ENCODE data around the gene KCNK7. TPM values are rescaled to one million over a fixed set of nuclear protein-coding genes. Genes with fewer than 3 reads are reported as not detected.

KCNK7 gene
- total and polyA plus RNA-seq, 4 donors = 0.46 to 2.8 (median 1.3) TPM

DNA sequence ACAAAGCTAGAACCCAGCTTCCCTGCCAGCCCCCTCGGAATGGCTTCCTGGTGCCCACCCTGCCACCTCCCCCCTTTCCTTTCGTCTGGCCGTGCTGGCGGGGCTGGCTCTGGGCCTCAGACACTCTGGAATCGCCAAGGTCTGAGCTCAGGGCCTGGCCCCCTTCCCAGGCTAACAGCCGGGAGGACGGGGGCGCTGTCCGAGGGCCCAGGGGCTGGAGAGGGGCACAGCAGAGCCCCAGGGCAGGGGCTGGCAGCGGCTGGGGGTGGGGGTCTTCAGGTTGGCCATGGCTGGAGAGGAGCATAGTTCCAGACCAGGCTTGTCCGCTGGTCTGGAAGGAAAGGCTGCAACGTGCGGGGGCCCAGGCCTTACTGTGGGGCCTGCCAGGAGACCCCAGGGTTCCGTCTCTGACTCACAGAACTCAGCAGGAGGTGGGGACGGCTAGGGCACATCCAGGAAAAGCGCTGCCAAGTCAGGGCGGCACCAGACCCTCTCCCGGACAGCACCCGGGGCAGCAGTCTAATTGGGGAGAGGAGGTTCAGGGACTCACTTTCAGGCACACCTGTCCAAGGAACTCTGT is 36.6 kb downstream of the KCNK7 start:
- peaks cover 0 to 58% (median 30%) of the 10 kb centered on the region in 5 donors for H3K4me1 ChIP-seq (ENCODE audit: control insufficient read depth in 5 of 5, insufficient read depth in 5 of 5, low read length in 5 of 5)

DNA sequence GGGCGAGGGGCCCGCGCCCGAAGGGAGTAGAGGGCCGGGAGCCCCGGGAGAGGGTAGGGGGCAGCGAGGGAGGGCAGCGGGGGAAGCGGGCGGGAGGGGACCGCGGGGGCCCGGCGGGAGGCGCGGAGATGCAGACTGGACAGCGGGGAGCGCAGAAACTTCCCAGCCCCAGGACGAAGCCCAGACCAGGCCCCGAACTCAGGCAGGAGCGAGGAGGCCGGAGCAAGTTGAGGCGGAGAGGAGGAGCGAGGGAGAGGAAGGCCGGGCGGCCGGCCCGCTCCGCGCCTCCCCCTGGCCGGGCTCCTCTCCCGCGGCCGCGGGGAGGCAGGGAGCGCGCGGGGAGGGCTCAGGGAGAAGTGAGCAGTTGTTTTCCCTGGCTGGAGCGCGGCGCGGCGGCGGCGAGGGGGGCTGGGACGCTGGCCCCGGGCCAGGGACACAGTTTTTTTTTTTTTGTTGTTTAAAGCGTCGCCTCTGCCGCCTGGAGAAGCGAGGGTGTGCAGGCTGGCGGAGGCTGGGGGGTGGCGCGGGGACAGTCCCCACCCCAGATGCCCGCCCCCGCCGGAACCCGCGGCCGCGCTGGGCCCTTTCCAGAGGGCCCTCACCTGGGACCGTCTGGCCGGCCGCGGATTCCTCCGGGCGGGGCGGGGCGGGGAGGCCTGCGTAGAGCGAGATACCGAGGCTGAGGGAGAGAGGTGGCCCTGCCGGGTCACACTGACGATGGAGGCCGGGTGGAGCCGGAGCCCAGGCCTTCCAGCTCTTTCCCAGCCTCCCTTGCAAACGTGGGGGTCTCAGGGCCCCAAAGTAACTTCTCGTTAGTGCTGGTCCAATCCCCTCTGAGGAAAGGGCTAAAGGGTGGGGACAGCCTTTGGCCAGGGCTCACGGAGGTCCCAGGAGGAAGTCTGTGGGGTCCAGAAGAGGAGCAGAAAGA is 37.3 kb downstream of the KCNK7 start, which contains the start of gene LTBP3:
Gene LTBP3 (minus strand): TSS at position 358 of the 928 bp plus-strand sequence. CDS start 400 bp downstream, outside the sequence.
- Histone ChIP-seq H3K27me3 (ENCODE audit: control insufficient read depth in 3 of 3, insufficient read depth in 3 of 3, low read length in 2 of 3) (peaks cover 0 to 2% (median 0%) of the 10 kb centered on the region in 3 donors), H3K4me1 (ENCODE audit: control insufficient read depth in 5 of 5, insufficient read depth in 5 of 5, low read length in 5 of 5) (peaks cover 0 to 58% (median 30%) of the 10 kb centered on the region in 5 donors), H3K27ac (ENCODE audit: low read depth in 1 of 2, low read length in 1 of 2) (peak within 1 kb of the TSS; percentile 76 to 90), H3K9me3 (ENCODE audit: control insufficient read depth in 4 of 4, insufficient read depth in 3 of 4, low read length in 3 of 4) (no peaks in the 10 kb centered on the region), H3K36me3 (ENCODE audit: control insufficient read depth in 4 of 4, insufficient read depth in 4 of 4, low read length in 4 of 4) (peaks cover 0 to 5% (median under 1%) of the 10 kb centered on the region in 4 donors), H3K9ac (ENCODE audit: insufficient read depth in 1 of 2, low read length in 2 of 2) (peak within 1 kb of the TSS in 1 of 2 donors; percentile 87), H3K4me3 (peak within 1 kb of the TSS; percentile 33)
- DNase-seq (peak; percentile 93 to 95 (median 95)), ATAC-seq (ENCODE audit: insufficient read depth, low FRiP score) (peak; percentile 82)
- TF ChIP-seq, protein P1, sequence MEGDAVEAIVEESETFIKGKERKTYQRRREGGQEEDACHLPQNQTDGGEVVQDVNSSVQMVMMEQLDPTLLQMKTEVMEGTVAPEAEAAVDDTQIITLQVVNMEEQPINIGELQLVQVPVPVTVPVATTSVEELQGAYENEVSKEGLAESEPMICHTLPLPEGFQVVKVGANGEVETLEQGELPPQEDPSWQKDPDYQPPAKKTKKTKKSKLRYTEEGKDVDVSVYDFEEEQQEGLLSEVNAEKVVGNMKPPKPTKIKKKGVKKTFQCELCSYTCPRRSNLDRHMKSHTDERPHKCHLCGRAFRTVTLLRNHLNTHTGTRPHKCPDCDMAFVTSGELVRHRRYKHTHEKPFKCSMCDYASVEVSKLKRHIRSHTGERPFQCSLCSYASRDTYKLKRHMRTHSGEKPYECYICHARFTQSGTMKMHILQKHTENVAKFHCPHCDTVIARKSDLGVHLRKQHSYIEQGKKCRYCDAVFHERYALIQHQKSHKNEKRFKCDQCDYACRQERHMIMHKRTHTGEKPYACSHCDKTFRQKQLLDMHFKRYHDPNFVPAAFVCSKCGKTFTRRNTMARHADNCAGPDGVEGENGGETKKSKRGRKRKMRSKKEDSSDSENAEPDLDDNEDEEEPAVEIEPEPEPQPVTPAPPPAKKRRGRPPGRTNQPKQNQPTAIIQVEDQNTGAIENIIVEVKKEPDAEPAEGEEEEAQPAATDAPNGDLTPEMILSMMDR (IDR thresholded peaks at IDR 0.05; ENCODE audit: control extremely low read depth, extremely low read depth) = no peak
- WGBS, 2 donors = 1% methylated on average over 45 to 79 of the region's 79 CpGs

More for the DNA sequence above, 36.6 kb downstream of the KCNK7 start:
- H3K27ac ChIP-seq (ENCODE audit: low read depth in 1 of 2, low read length in 1 of 2) = peak overlapping the region; percentile 66 to 90
- peak in 2 of 3 donors; percentile 83 to 89 for DNase-seq
- peak overlapping the region in 1 of 2 donors; percentile 87 for H3K9ac ChIP-seq (ENCODE audit: insufficient read depth in 1 of 2, low read length in 2 of 2)
- peaks cover 0 to 2% (median 0%) of the 10 kb centered on the region in 4 donors for H3K36me3 ChIP-seq (ENCODE audit: control insufficient read depth in 4 of 4, insufficient read depth in 4 of 4, low read length in 4 of 4)
- no peak for ATAC-seq (ENCODE audit: insufficient read depth, low FRiP score)
- 40% methylated on average over 19 of the region's 19 CpGs for WGBS, 2 donors
- peaks cover 0 to 2% (median 0%) of the 10 kb centered on the region in 3 donors for H3K27me3 ChIP-seq (ENCODE audit: control insufficient read depth in 3 of 3, insufficient read depth in 3 of 3, low read length in 2 of 3)
- H3K4me3 ChIP-seq = no peak overlapping the region
- TF ChIP-seq, protein P1 (IDR thresholded peaks at IDR 0.05; ENCODE audit: control extremely low read depth, extremely low read depth) = no peak
- no peaks in the 10 kb centered on the region for H3K9me3 ChIP-seq (ENCODE audit: control insufficient read depth in 4 of 4, insufficient read depth in 3 of 4, low read length in 3 of 4)

DNA sequence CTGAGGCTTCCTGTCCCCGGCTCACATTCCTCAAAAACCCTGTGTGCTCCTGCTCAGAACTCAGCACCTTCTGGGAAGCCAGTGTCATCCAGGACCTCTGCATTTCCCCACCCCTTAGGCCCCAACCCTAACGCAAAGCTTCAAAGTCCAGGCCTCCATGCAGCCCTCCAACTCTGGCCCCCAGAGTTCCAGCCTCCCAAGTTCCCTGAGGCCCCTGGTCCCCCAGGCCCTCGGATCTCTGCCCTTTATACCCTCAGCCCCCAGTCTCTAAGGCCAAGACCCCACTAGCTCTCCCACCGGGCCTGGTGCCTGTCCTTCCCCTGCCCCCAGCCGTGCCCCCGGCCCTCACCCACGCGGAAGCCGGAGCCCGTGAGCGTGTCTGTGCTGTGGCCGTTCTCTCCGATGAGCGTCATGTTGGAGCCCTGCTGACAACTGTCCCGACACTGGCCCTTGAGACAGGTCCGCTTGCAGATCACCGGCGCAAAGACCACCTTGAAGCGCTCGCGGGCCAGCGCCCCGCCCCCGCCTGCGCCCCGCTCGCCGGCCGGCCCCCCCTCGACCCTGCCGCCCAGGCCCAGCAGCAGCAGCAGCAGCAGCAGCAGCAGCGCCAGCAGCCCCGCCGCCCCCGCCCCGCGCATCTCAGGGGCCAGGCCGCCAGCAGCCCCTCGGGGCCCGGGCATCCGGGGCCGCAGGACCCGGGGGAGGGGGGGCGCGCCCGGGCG is 38.2 kb downstream of the KCNK7 start:
- no peak overlapping the region for H3K4me3 ChIP-seq
- H3K27ac ChIP-seq (ENCODE audit: low read depth in 1 of 2, low read length in 1 of 2) = peak overlapping the region; percentile 69 to 76
- DNase-seq (peak in 2 of 3 donors; percentile 19 to 44), ATAC-seq (ENCODE audit: insufficient read depth, low FRiP score) (no peak)
- H3K9me3 ChIP-seq (ENCODE audit: control insufficient read depth in 4 of 4, insufficient read depth in 3 of 4, low read length in 3 of 4) = no peaks in the 10 kb centered on the region
- TF ChIP-seq, protein P1 (IDR thresholded peaks at IDR 0.05; ENCODE audit: control extremely low read depth, extremely low read depth) = no peak
- peaks cover 0 to 58% (median 30%) of the 10 kb centered on the region in 5 donors for H3K4me1 ChIP-seq (ENCODE audit: control insufficient read depth in 5 of 5, insufficient read depth in 5 of 5, low read length in 5 of 5)
- H3K9ac ChIP-seq (ENCODE audit: insufficient read depth in 1 of 2, low read length in 2 of 2) = peak overlapping the region in 1 of 2 donors; percentile 75
- H3K27me3 ChIP-seq (ENCODE audit: control insufficient read depth in 3 of 3, insufficient read depth in 3 of 3, low read length in 2 of 3) = peaks cover 0 to 2% (median 0%) of the 10 kb centered on the region in 3 donors
- 4 to 5% methylated on average over 27 to 47 of the region's 47 CpGs for WGBS, 2 donors
- H3K36me3 ChIP-seq (ENCODE audit: control insufficient read depth in 4 of 4, insufficient read depth in 4 of 4, low read length in 4 of 4) = peaks cover 0 to 7% (median under 1%) of the 10 kb centered on the region in 4 donors
